Measurements from ENCODE around the gene GANC. TPM values are rescaled to one million over a fixed set of nuclear protein-coding genes. Genes with fewer than 3 reads are reported as not detected.
A peak's percentile ranks its signal among the peaks of the same experiment; 100 is the strongest.
"Not testable (repeated sequence)": the region's sequence is repeated elsewhere in the genome, so short reads cannot be mapped to it uniquely, and the experiment has no call there.

The GANC gene
- total RNA-seq (2014; rRNA removed; shearing (Covaris generic)): 10.8 and 11.2 TPM in 2 replicates

- Histone ChIP-seq H3K4me3 (ENCODE audit: insufficient read depth, low read depth, low read length) (peak within 1 kb of the TSS; percentile 59), H3K27me3 (ENCODE audit: control insufficient read depth, insufficient read depth, low read length) (no peaks in the 10 kb centered on the region), H3K36me3 (replicated peaks; ENCODE audit: control insufficient read depth, insufficient read depth, low read length) (no peaks in the 10 kb centered on the region; the same call in 1 of the 2 replicates)
- peak; percentile 85 for DNase-seq
These were observed at the start of gene GANC, which contains the start of gene TMEM87A for GRCh38 chr15:42272939-42273899. Gene GANC, plus strand, starts transcription at chr15:42273201. Its CDS starts 1,281 bp downstream, at chr15:42274482. Gene TMEM87A, minus strand, starts transcription at chr15:42273433. Its CDS starts 35 bp downstream, at chr15:42273398.

DNA sequence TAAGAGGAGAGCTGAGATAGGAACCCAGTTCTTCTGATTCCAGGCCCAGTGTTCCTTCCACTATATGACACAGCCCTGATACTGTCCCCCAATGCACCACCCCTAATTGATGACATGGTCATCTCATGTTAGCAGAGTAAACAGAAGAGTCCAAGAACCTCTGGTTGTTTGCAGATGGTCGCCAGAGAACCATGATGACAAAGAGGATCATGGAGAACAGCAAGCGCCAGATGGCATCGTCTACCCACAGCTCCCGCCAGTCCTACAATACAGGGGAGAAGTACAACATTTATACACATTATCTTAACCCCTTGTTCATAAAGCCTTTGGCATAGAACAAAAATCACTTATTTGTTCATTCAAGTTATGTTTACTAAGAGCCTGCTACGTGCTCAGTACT is 46.4 kb upstream of the GANC start:
- Histone ChIP-seq H3K27me3 (ENCODE audit: control insufficient read depth, insufficient read depth, low read length) (no peaks in the 10 kb centered on the region), H3K4me3 (ENCODE audit: insufficient read depth, low read depth, low read length) (no peak overlapping the region), H3K36me3 (replicated peaks; ENCODE audit: control insufficient read depth, insufficient read depth, low read length) (peaks cover 7% of the 10 kb centered on the region)
- no peak for DNase-seq

- no peak overlapping the region for H3K4me3 ChIP-seq (ENCODE audit: insufficient read depth, low read depth, low read length)
- H3K27me3 ChIP-seq (ENCODE audit: control insufficient read depth, insufficient read depth, low read length): no peaks in the 10 kb centered on the region
- peaks cover 8% of the 10 kb centered on the region for H3K36me3 ChIP-seq (replicated peaks; ENCODE audit: control insufficient read depth, insufficient read depth, low read length)
- no peak for DNase-seq
These were observed 45.0 kb upstream of the GANC start for GRCh38 chr15:42228036-42228435.

DNA sequence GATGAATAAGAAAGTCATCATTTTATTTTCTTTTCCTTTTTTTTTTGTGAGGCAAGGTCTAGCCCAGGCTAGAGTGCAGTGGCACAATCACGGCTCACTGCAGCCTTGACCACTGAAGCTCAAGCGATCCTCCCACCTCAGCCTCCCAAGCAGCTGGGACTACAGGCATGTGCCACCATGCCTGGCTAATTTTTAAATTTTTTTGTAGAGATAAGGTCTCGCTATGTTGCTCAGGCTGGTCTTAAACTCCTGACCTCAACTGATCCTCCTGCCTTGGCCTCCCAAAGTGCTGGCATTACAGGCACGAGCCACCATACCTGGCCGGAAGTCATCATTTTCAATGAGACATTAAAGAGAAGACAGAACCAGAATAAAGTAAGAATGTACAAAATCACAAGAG is 44.0 kb upstream of the GANC start:
- H3K4me3 ChIP-seq (ENCODE audit: insufficient read depth, low read depth, low read length); H3K36me3 ChIP-seq (replicated peaks; ENCODE audit: control insufficient read depth, insufficient read depth, low read length); DNase-seq: not testable (repeated sequence)

DNA sequence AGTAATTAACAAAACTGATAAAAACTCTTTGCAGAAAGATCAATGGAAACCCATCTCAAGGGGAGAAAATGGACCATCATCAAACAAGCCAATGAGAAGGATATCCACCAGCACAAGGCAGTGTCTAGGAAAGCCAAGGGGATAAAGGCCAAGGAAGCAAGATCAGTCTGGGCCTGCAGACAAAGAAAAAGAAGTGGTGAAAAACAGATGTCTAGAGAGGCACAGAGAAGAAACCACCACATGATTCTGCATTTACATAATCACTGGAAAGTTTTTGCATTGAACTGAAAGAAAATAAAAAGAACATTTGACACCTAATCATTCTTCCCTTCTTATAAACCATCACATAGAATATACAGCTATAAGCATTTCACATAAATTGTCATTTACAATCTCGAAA is 41.9 kb upstream of the GANC start:
- H3K4me3 ChIP-seq (ENCODE audit: insufficient read depth, low read depth, low read length): no peak overlapping the region
- peaks cover 5% of the 10 kb centered on the region for H3K36me3 ChIP-seq (replicated peaks; ENCODE audit: control insufficient read depth, insufficient read depth, low read length)
- H3K27me3 ChIP-seq (ENCODE audit: control insufficient read depth, insufficient read depth, low read length): no peaks in the 10 kb centered on the region
- no peak for DNase-seq

More for the DNA sequence above, 44.0 kb upstream of the GANC start:
- H3K27me3 ChIP-seq (ENCODE audit: control insufficient read depth, insufficient read depth, low read length): not testable (repeated sequence)

DNA sequence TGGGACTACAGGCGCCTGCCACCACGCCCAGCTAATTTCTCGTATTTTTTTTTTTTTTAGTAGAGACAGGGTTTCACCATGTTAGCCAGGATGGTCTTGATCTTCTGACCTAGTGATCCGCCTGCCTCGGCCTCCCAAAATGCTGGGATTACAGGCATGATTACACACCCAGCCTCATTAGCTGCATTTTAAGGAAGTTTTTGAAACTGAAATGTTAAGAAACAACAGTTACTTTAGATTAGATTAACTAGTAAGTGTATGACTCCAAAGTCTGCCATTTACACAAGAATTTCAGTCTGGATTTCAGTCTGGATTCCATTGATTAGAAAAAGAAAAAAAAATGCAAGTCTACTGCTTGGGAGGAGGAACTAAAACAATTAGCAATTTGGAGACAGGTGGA is 40.4 kb upstream of the GANC start:
- DNase-seq: no peak
- Histone ChIP-seq H3K36me3 (replicated peaks; ENCODE audit: control insufficient read depth, insufficient read depth, low read length) (peaks cover 5% of the 10 kb centered on the region), H3K27me3 (ENCODE audit: control insufficient read depth, insufficient read depth, low read length) (no peaks in the 10 kb centered on the region), H3K4me3 (ENCODE audit: insufficient read depth, low read depth, low read length) (no peak overlapping the region)

- H3K27me3 ChIP-seq (ENCODE audit: control insufficient read depth, insufficient read depth, low read length): no peaks in the 10 kb centered on the region
- no peak for DNase-seq
- H3K36me3 ChIP-seq (replicated peaks; ENCODE audit: control insufficient read depth, insufficient read depth, low read length): peaks cover 5% of the 10 kb centered on the region
- H3K4me3 ChIP-seq (ENCODE audit: insufficient read depth, low read depth, low read length): no peak overlapping the region
These were observed 39.9 kb upstream of the GANC start for GRCh38 chr15:42233107-42233506.

- Histone ChIP-seq H3K4me3 (ENCODE audit: insufficient read depth, low read depth, low read length) (no peak overlapping the region), H3K27me3 (ENCODE audit: control insufficient read depth, insufficient read depth, low read length) (no peaks in the 10 kb centered on the region), H3K36me3 (replicated peaks; ENCODE audit: control insufficient read depth, insufficient read depth, low read length) (peaks cover 4% of the 10 kb centered on the region)
- no peak for DNase-seq
These were observed 33.3 kb upstream of the GANC start for GRCh38 chr15:42239528-42240182.

- Histone ChIP-seq H3K4me3 (ENCODE audit: insufficient read depth, low read depth, low read length) (no peak overlapping the region), H3K27me3 (ENCODE audit: control insufficient read depth, insufficient read depth, low read length) (no peaks in the 10 kb centered on the region), H3K36me3 (replicated peaks; ENCODE audit: control insufficient read depth, insufficient read depth, low read length) (peaks cover 4% of the 10 kb centered on the region)
- no peak for DNase-seq
These were observed 32.2 kb upstream of the GANC start for GRCh38 chr15:42240823-42241222.

DNA sequence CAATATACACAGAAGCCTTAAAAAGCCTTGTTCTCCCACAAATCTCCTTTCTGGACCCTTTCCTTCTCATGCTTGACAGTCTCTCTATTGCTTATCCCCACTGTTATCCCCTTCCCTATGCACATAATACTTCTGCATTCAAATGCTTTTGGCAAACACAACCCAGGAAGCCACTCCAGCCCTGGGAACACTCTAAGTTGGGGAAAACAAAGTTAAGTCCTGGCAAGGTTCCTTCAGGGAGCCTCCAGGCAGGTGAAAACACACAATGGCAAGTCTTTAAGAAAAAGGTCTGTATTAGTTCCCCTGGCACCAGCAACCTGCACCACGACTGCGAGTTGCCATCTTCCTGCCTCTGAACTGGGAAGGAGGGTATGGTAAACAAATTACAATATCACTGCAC is 19.7 kb upstream of the GANC start:
- peaks cover 7% of the 10 kb centered on the region for H3K36me3 ChIP-seq (replicated peaks; ENCODE audit: control insufficient read depth, insufficient read depth, low read length)
- DNase-seq: no peak
- no peak overlapping the region for H3K4me3 ChIP-seq (ENCODE audit: insufficient read depth, low read depth, low read length)
- no peaks in the 10 kb centered on the region for H3K27me3 ChIP-seq (ENCODE audit: control insufficient read depth, insufficient read depth, low read length)

GRCh38 chr15:42264795-42265194 is 8.2 kb upstream of the GANC start:
- Histone ChIP-seq H3K36me3 (replicated peaks; ENCODE audit: control insufficient read depth, insufficient read depth, low read length) (peaks cover 16% of the 10 kb centered on the region), H3K27me3 (ENCODE audit: control insufficient read depth, insufficient read depth, low read length) (no peaks in the 10 kb centered on the region), H3K4me3 (ENCODE audit: insufficient read depth, low read depth, low read length) (no peak overlapping the region)
- no peak for DNase-seq

GRCh38 chr15:42267286-42267685 is 5.7 kb upstream of the GANC start:
- Histone ChIP-seq H3K36me3 (replicated peaks; ENCODE audit: control insufficient read depth, insufficient read depth, low read length) (peaks cover 9% of the 10 kb centered on the region), H3K4me3 (ENCODE audit: insufficient read depth, low read depth, low read length) (no peak overlapping the region), H3K27me3 (ENCODE audit: control insufficient read depth, insufficient read depth, low read length) (no peaks in the 10 kb centered on the region)
- no peak for DNase-seq

DNA sequence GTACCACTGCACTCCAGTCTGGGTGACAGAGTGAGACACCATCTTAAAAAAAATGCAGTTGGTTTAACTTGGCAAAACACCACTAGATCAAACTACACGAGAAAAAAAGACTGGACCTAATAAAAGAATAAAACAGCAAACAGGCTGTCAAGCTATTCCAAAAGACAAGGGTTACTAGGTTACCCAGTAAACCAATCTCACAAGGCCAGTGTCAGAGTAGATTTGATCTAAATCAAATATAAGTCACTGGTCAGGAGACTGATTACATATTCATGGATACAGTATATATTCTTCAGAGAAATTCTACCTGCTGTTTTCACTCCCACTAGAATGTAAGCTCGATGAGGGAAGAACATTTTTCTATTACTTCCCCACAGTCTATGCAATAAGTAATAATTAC is 2.5 kb upstream of the GANC start:
- H3K4me3 ChIP-seq (ENCODE audit: insufficient read depth, low read depth, low read length): no peak overlapping the region
- H3K27me3 ChIP-seq (ENCODE audit: control insufficient read depth, insufficient read depth, low read length): no peaks in the 10 kb centered on the region
- no peak for DNase-seq
- peaks cover 4% of the 10 kb centered on the region for H3K36me3 ChIP-seq (replicated peaks; ENCODE audit: control insufficient read depth, insufficient read depth, low read length)

DNA sequence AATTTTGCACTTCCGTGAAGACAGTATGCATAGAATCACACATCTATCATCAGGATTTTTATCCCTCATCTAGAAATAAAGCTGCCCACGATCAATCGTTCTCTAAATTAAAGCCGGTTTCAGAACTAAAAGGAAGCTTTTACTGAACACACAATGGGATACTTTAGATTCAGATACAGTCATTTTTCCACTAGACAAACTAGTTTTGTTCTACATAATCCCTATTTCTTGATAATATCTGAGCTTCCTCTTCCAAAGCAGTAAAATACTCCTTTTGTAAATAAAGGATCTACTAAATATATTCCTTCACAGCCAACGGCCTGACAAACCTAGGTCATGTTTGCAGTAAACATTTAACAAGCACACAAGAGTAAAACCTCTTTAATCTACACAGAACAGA is 2.0 kb upstream of the GANC start:
- no peak overlapping the region for H3K4me3 ChIP-seq (ENCODE audit: insufficient read depth, low read depth, low read length)

More for the DNA sequence above, 2.0 kb upstream of the GANC start:
- DNase-seq: no peak
- no peaks in the 10 kb centered on the region for H3K27me3 ChIP-seq (ENCODE audit: control insufficient read depth, insufficient read depth, low read length)
- peaks cover 4% of the 10 kb centered on the region for H3K36me3 ChIP-seq (replicated peaks; ENCODE audit: control insufficient read depth, insufficient read depth, low read length)

Data from H7 (cell line).